LNCAP (cell line): ENCODE measurements around the gene LCP2.

ENCODE experiments used
- CTCF ChIP-seq: fragments of 450-650 bp; IDR thresholded peaks from 2 replicates; pipeline ENCODE4 v1.5.1; 2017; ENCODE audit warnings: mild to moderate bottlenecking

Gene LCP2

GRCh38 chr5:170287532-170287931 is 10.0 kb downstream of the LCP2 start:
- no peak for TF ChIP-seq CTCF

GRCh38 chr5:170286386-170286925 is 11.1 kb downstream of the LCP2 start:
- no peak for TF ChIP-seq CTCF

GRCh38 chr5:170285181-170285580 is 12.4 kb downstream of the LCP2 start:
- no peak for TF ChIP-seq CTCF

- no peak for TF ChIP-seq CTCF
These were observed 13.3 kb downstream of the LCP2 start for GRCh38 chr5:170284231-170284630.

GRCh38 chr5:170283296-170283695 is 14.3 kb downstream of the LCP2 start:
- no peak for TF ChIP-seq CTCF

- no peak for TF ChIP-seq CTCF
These were observed 17.5 kb downstream of the LCP2 start for GRCh38 chr5:170280011-170280493.

GRCh38 chr5:170279459-170279817 is 18.1 kb downstream of the LCP2 start:
- no peak for TF ChIP-seq CTCF
